Germinal center (tissue), 1 donor: ENCODE data around the gene RNF10.
"Not testable (repeated sequence)": the region's sequence is repeated elsewhere in the genome, so short reads cannot be mapped to it uniquely, and the experiment has no call there.

Experiments
- DNase-seq: peaks from one replicate; pipeline ENCODE4 v3.0.0; 2012; ENCODE audit warnings: mixed read lengths, low spot score

RNF10 gene

DNA sequence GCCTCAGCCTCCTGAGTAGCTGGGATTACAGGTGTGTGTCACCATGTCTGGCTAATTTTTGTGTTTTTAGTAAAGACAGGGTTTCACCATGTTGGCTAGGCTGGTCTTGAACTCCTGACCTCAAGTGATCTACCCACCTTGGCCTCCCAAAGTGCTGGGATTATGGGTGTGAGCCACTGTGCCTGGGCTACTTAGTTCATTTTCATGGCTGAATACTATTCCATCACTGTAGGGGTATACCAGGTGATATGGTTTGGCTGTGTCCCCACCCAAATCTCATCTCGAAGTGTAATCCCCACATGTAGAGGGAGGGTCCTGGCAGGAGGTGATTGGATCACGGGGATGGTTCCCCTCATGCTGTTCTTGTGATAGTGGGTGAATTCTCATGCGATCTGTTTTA lies 83.0 kb downstream of the RNF10 start:
- not testable (repeated sequence) for DNase-seq

GRCh38 chr12:120617767-120618166 lies 83.6 kb downstream of the RNF10 start:
- not testable (repeated sequence) for DNase-seq

DNA sequence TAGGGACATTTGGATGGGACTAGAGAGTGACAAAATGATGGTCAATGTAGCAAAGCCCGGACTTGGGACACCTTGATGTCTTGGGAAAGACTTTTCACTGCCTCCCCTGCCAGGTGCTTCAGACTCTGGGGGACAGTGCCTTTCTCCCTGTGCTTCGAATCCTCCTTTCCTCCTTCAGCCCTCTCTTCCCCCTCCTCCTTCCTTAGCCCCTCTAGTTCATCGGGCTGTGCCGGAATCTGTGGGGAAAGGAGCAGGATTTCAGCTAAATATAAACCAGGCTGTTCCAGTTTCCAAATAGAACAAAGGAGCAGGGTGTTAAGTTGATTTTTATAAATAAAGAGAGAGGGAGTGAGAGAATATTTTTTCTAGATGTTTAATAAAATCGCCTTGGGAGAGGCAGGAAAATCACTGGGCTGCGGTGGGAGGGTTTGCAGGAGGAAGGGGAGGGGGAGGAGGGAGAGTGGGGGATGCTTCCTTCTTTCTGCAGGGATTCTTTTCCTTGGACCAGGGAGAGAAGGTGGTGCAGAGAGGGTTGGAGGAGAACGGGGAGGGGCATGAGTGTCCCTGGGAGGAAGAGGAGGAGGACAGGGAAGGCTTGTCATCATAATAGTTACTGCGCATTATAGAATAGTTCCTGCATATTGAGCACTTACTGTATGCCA lies 84.9 kb downstream of the RNF10 start:
- DNase-seq = no peak

DNA sequence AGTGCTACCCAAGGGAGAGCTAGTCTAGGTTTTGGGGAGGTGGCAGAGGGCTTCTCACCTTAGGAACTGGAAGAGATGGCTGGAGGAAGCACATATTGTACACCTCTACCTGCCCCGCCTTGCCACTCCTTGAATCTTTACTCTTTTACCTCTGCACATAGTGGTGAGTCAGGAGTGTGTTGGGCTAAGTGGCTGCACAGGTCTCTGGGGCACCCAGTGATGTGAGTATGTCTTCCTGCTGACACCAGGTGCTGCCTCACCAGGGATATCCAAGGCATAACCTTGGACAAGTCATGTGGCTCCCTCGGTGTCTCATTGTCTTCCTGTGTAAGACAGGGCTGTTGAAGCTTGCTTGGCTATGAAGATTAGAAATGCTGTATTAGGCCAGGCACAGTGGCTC lies 86.5 kb downstream of the RNF10 start:
- DNase-seq = no peak

- peak; percentile 42 for DNase-seq
Measured at GRCh38 chr12:120625557-120626419, 91.6 kb downstream of the RNF10 start.
